ENCODE results near the gene FAM163B.

FAM163B gene

DNA sequence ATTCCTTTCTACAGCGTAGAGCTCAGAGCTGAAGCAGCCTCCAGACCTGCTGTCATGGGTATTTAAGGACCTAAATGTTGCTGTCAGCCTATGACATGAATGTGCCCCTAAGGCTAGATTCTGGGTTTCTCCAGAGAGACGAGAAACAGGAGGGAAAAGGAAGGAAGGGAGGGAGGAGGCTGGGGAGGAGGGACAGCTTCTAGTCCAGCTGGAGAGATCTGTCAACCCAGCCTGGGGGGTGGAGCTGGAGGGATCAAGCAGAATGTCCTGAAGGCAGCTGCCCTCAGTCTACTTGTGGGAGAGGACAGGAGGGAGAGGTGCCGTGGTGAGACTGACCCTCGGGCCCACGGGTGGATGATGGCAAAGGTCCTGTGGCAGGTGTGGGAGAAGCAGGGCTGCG is 25.9 kb upstream of the FAM163B start:
- TF ChIP-seq, protein P1, sequence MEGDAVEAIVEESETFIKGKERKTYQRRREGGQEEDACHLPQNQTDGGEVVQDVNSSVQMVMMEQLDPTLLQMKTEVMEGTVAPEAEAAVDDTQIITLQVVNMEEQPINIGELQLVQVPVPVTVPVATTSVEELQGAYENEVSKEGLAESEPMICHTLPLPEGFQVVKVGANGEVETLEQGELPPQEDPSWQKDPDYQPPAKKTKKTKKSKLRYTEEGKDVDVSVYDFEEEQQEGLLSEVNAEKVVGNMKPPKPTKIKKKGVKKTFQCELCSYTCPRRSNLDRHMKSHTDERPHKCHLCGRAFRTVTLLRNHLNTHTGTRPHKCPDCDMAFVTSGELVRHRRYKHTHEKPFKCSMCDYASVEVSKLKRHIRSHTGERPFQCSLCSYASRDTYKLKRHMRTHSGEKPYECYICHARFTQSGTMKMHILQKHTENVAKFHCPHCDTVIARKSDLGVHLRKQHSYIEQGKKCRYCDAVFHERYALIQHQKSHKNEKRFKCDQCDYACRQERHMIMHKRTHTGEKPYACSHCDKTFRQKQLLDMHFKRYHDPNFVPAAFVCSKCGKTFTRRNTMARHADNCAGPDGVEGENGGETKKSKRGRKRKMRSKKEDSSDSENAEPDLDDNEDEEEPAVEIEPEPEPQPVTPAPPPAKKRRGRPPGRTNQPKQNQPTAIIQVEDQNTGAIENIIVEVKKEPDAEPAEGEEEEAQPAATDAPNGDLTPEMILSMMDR (conservative IDR thresholded peaks at IDR 0.05; ENCODE audit: control insufficient read depth, insufficient read depth, low read depth, low read length), result no peak
- DNase-seq (ENCODE audit: low read depth), result no peak

DNA sequence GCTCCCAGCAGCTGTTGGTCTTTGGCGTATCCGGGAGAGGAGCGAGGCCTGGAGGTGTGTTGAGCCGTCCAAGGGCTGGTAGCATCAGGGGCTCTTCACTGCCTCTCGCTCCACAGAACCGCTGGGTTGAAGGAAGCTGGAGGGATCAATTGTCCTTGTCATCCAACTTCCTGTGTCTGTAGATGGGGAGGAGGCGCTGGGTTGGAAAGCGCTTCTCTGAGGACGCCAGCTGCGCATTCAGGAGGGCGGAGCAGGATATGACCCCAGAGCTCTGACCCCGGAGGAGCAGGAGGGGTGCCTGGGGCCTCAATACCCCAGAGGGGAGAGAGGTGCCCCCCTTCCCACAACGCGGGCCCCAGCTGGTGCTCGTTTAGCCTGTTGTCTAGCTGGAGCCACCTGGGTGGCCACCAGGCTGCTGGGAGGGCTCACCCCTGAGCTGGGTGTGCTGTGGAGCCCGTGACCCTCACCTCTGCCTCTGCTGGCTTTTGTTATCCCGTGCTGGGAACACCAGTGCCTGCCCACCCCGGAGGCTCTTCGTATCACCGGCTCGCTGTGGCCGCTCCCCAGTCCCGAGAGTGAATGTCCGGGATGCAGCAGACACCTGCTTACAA is 25.0 kb upstream of the FAM163B start:
- no peak overlapping the region for H3K4me3 ChIP-seq (ENCODE audit: control insufficient read depth, low read depth, low read length)
- no peak for DNase-seq (ENCODE audit: low read depth)
- TF ChIP-seq, protein P1 (conservative IDR thresholded peaks at IDR 0.05; ENCODE audit: control insufficient read depth, insufficient read depth, low read depth, low read length), result no peak

More for the DNA sequence above, 25.9 kb upstream of the FAM163B start:
- no peak overlapping the region for H3K4me3 ChIP-seq (ENCODE audit: control insufficient read depth, low read depth, low read length)

DNA sequence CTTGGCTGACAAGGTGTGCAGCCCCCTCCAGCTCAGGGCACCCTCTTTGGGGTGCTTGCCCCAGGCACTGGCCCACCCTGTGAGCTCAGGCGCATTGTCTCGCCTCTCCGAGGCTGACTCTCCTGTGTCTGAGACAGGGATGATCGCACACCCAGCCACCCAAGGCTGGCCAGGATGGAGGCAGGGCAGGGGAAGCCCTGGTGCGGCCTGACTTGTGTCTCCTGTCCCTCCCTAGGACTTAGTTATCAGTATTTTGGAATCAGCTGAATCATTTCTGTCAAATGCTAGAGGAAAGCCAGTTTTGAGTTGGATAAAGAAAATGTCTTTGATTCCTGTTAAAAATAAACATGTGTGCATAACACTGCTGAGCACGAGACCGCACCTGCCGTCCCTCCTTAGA is 24.5 kb upstream of the FAM163B start:
- no peak overlapping the region for H3K4me3 ChIP-seq (ENCODE audit: control insufficient read depth, low read depth, low read length)
- TF ChIP-seq, protein P1 (conservative IDR thresholded peaks at IDR 0.05; ENCODE audit: control insufficient read depth, insufficient read depth, low read depth, low read length), result no peak
- DNase-seq (ENCODE audit: low read depth), result no peak

DNA sequence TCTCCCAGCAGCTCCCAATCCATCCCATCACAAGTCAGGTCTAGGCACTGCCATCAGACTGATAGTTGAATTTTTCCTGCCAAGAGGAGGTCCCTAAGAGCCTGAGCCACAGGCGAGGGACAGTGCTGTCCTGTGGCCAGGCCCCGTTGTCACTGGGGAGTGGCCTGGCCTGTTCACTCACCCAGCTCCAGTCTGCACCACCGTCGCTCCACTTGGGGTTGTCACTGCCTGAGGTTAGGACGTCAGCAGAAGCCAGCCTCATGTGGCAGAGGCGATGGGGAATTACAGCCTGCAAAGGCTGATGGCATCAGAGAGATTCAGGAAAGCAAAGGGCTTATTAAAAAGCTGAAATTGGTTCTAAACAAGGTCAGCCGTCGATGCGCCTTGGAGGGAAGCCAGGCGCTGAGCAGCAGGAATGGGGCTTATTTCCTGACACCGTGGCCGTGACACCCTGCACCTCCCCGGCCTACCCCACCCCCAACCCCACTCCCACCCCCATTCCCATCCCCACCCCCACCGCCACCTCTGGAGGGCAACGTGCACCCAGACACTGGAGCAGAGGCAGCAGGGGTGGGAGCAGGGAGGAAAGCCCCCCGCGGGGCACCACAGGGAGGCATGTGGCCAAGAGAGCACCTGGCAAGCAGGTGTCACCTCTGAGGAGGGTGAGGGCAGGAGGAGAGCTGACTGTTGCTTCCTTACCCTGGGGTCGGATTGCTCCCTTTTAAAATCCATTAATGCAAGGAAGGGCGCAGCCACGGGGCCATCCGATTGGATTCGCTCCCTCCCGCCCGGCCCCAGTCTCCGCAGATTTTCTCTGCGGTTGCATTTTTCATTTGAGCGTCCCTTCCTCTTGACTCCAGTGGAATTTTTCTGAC is 23.9 kb upstream of the FAM163B start:
- TF ChIP-seq, protein P1 (conservative IDR thresholded peaks at IDR 0.05; ENCODE audit: control insufficient read depth, insufficient read depth, low read depth, low read length), result no peak

DNA sequence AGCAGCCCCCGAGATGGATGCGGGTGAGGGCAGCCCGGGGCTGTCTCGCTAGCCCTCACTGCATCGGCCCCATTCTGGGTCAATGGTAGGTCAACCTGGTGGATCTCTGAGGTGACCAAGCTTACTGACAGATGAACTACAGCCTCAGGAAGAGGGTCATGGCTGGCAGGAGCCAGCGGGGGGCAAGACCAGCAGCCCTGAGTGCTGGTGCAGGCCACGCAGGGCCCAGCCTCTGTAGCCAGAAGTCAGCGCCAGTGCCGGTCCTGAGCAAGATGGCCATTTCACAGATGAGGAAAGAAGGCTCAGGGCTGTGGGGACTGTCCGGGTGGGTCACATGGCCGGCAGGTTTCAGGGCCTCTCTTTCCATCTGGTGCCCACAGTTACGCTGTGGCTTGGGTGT is 21.9 kb upstream of the FAM163B start:
- DNase-seq (ENCODE audit: low read depth), result no peak
- no peak overlapping the region for H3K4me3 ChIP-seq (ENCODE audit: control insufficient read depth, low read depth, low read length)
- TF ChIP-seq, protein P1 (conservative IDR thresholded peaks at IDR 0.05; ENCODE audit: control insufficient read depth, insufficient read depth, low read depth, low read length), result no peak

More for the DNA sequence above, 23.9 kb upstream of the FAM163B start:
- no peak overlapping the region for H3K4me3 ChIP-seq (ENCODE audit: control insufficient read depth, low read depth, low read length)
- no peak for DNase-seq (ENCODE audit: low read depth)

DNA sequence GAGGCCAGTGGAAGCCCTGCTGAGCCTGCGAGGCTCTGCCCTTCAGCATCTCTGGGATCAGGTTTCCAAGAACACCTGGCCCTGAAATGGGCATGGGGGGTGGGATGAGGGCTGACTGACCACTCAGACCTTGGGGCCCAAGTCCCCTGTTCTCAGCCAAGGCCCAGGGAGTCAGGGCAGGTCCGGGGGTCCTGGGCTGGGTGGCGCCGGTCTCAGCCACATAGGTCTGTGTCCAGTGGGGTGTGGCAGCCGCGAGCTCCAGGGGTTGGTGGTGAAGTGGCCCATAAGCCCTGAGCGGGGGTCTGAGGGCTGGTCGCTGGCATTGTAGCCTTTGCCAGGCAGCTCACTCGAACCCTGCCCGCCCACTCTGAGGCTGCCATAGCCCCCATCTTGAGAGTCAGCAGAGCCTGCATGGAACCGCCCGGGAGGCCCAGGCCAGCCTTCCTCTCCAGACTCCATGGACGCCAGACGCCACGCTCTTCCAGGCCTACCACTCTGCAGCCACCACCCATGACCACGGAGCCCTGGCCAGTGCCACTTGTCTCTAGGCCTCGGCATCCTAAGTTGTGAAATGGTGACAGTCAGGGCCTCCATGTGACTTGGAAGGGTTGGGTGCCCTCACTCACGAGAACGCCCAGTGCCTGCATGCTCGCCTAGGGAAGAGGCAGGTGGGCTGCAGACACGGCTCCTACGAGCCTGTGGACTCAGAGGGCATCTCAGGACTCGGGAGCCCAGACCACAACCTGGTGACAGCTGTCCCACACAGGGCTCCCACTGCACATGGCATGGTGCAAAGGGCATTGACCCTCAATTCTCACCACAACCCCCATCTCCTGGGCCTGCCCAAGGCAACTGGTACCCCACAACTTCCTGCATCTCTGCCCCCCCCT is 20.3 kb upstream of the FAM163B start:
- TF ChIP-seq, protein P1 (conservative IDR thresholded peaks at IDR 0.05; ENCODE audit: control insufficient read depth, insufficient read depth, low read depth, low read length), result no peak
- H3K4me3 ChIP-seq (ENCODE audit: control insufficient read depth, low read depth, low read length), result no peak overlapping the region
- no peak for DNase-seq (ENCODE audit: low read depth)
